Fibroblast of lung (primary cell): ENCODE data around the gene PPP1R7. TPM values are rescaled to one million over a fixed set of nuclear protein-coding genes. Genes with fewer than 3 reads are reported as not detected.

ENCODE experiments used
- DNase-seq, 2 donors: peaks; one replicate each; pipeline versions ENCODE4 v3.0.0 to v3.0.0-alpha.2; 2010; ENCODE audit warnings: low read depth in 2 of 2
- H2AFZ ChIP-seq: 2 replicates; pipeline ENCODE4 v1.5.1; 2012; ENCODE audit warnings: low read length, control low read depth, inconsistent platforms
- H3K27ac ChIP-seq: 2 replicates; pipeline ENCODE4 v1.5.1; 2011; ENCODE audit warnings: low read length, control low read depth; ENCODE audit not compliant: insufficient read depth
- H3K27me3 ChIP-seq: 2 replicates; pipeline ENCODE4 v1.5.1; 2011; ENCODE audit warnings: mild to moderate bottlenecking, low read length; ENCODE audit not compliant: control insufficient read depth, insufficient read depth
- H3K36me3 ChIP-seq: 2 replicates; pipeline ENCODE4 v1.5.1; 2011; ENCODE audit warnings: low read length; ENCODE audit not compliant: control insufficient read depth, insufficient read depth
- H3K4me1 ChIP-seq: 2 replicates; pipeline ENCODE4 v1.5.1; 2011; ENCODE audit warnings: low read length; ENCODE audit not compliant: control insufficient read depth, insufficient read depth; ENCODE audit errors: extremely low read depth
- H3K4me2 ChIP-seq: 2 replicates; pipeline ENCODE4 v1.5.1; 2011; ENCODE audit warnings: low read length, control low read depth; ENCODE audit not compliant: insufficient read depth; ENCODE audit errors: extremely low read depth
- H3K4me3 ChIP-seq, 4 experiments: fragments of 200-600 bp in 1 of 4; sonication (generic) in 1 of 4; replicated peaks in 1 of 4; 2 replicates each; pipeline ENCODE4 v1.5.1; 2011 to 2016; ENCODE audit warnings: low read length in 4 of 4, low read depth in 3 of 4, mild to moderate bottlenecking in 3 of 4, control low read depth in 2 of 4, inconsistent platforms in 1 of 4, mixed read lengths in 1 of 4; ENCODE audit not compliant: insufficient read depth in 1 of 4; ENCODE audit errors: control extremely low read depth in 1 of 4
- H3K79me2 ChIP-seq: 2 replicates; pipeline ENCODE4 v1.5.1; 2012; ENCODE audit warnings: mild to moderate bottlenecking, low read length, inconsistent platforms; ENCODE audit not compliant: control insufficient read depth, insufficient read depth
- H3K9ac ChIP-seq: 2 replicates; pipeline ENCODE4 v1.5.1; 2011; ENCODE audit warnings: mild to moderate bottlenecking, low read length, control low read depth; ENCODE audit not compliant: insufficient read depth
- H3K9me3 ChIP-seq: 2 replicates; pipeline ENCODE4 v1.5.1; 2012; ENCODE audit warnings: low read depth, low read length; ENCODE audit not compliant: control insufficient read depth, insufficient read depth
- H4K20me1 ChIP-seq: 2 replicates; pipeline ENCODE4 v1.5.1; 2011; ENCODE audit warnings: low read length; ENCODE audit not compliant: control insufficient read depth, insufficient read depth; ENCODE audit errors: extremely low read depth
- CTCF ChIP-seq, 2 donors: IDR thresholded peaks in 1 of 2; conservative IDR thresholded peaks in 1 of 2; 1 replicate in 1 of 2; 2 replicates in 1 of 2; pipeline ENCODE4 v1.5.1; 2011 to 2012; ENCODE audit warnings: low read length in 2 of 2, control low read depth in 1 of 2, inconsistent platforms in 1 of 2, low read depth in 1 of 2, mild to moderate bottlenecking in 1 of 2
- EZH2 ChIP-seq: IDR thresholded peaks from 2 replicates; pipeline ENCODE4 v1.5.1; 2012; ENCODE audit warnings: low read length, control low read depth, mild to moderate bottlenecking; ENCODE audit errors: missing control alignments
- polyA plus RNA-seq, 2 donors: library from polyadenylated mRNA; depleted of rRNA in 1 of 2; stranded (reverse) in 1 of 2; unstranded in 1 of 2; fragments of >200 nt; gene quantifications; 2 replicates each; pipeline ENCODE4 v1.2.1, GENCODE V29; 2011 to 2012; ENCODE audit warnings: missing spikeins in 1 of 2
- total RNA-seq: library from RNA; depleted of rRNA; stranded (reverse); fragments of >200 nt; gene quantifications from 2 replicates; pipeline ENCODE4 v1.2.1, GENCODE V29; 2014

Gene PPP1R7
- total and polyA plus RNA-seq, 2 donors (not counting 1 experiment from before 2014, with no cell fraction given), result 70.7 to 141 TPM

DNA sequence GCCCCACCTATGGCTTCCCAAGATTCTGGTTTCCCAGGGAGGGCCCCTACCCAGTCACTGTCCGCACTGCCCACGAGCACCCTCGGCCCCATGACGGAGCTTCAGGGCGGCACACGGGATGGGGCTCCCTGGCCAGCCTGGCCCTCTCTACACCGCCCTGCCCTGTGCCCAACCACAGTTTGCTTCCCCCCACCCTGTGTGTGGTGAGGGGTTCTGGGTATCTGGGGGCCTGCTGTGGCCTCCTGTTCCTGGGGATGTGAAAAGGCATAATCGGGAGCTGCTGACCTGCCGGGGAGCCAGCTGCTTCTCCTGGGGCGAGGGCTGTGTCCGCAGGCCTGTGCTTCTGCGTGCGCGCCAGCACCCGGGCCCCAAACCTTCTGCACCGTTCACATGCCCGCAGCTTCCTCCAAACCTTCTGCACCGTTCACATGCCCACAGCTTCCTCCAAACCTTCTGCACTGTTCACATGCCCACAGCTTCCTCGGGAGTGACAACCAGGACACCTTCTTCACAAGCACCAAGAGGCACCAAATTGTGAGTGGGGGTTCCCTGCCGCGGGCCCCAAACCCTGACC is 50.6 kb downstream of the PPP1R7 start:
- H3K4me3 ChIP-seq, result no peak overlapping the region
- H3K79me2 ChIP-seq, result no peaks in the 10 kb centered on the region
- H3K4me1 ChIP-seq, result no peaks in the 10 kb centered on the region
- H3K4me2 ChIP-seq, result no peak overlapping the region
- H3K27ac ChIP-seq, result no peak overlapping the region
- no peaks in the 10 kb centered on the region for H3K27me3 ChIP-seq
- DNase-seq, result no peak
- no peaks in the 10 kb centered on the region for H3K36me3 ChIP-seq
- H2AFZ ChIP-seq, result no peak overlapping the region
- no peak overlapping the region for H3K9ac ChIP-seq
- no peaks in the 10 kb centered on the region for H4K20me1 ChIP-seq
- no peak for TF ChIP-seq EZH2
- TF ChIP-seq CTCF (conservative IDR thresholded peaks at IDR 0.05 in 1 of 2, IDR thresholded peaks at IDR 0.05 in 1 of 2; ENCODE audit: low read depth in 1 of 2, low read length in 2 of 2), result no peak
- no peaks in the 10 kb centered on the region for H3K9me3 ChIP-seq

DNA sequence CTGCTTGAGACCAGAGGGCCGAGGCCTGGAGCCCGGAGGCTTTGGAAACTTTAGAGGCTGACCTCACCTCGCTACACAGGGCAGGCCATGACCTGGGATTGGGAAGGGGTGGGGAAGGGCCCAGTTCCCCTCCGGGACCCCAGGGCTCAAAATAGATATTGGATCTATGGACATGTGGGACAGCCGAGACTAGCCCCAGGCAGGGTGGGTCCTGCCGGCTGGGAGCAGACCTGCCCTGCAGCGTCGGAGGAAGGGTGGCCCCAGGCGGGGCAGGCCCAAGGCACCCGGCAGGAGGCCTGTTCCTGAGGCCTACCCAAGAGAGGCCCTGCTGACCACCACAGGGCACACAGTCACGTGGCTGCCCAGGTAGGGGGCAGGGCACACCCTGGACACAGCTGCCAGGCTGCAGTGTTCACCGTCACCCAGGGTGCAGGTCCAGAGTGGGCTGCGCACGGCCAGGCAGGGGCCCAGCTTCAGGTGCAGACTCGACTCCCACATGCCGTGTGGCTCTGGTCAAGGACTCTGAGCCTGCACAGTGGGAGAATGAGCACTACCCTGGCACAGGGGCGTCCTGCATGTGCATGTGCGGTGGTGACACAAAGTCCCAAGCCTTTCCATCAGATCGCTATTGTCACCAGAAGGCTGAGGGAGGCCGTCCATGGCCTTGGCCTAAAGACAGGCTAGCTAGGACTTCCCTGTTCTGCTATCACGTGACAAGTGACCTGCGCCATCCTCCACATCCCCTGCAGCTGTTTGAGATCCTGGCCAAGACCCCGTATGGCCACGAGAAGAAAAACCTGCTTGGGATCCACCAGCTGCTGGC is 51.4 kb downstream of the PPP1R7 start:
- Histone ChIP-seq H3K27me3 (no peaks in the 10 kb centered on the region), H3K36me3 (no peaks in the 10 kb centered on the region), H3K4me2 (no peak overlapping the region), H3K27ac (no peak overlapping the region), H3K79me2 (no peaks in the 10 kb centered on the region), H3K9me3 (no peaks in the 10 kb centered on the region), H3K4me3 (no peak overlapping the region), H3K4me1 (no peaks in the 10 kb centered on the region), H2AFZ (no peak overlapping the region), H4K20me1 (no peaks in the 10 kb centered on the region), H3K9ac (no peak overlapping the region)
- TF ChIP-seq CTCF (conservative IDR thresholded peaks at IDR 0.05 in 1 of 2, IDR thresholded peaks at IDR 0.05 in 1 of 2; ENCODE audit: low read depth in 1 of 2, low read length in 2 of 2), result no peak
- no peak for TF ChIP-seq EZH2
- DNase-seq, result no peak

GRCh38 chr2:241202268-241202585 is 52.0 kb downstream of the PPP1R7 start:
- H3K79me2 ChIP-seq, result no peaks in the 10 kb centered on the region
- no peaks in the 10 kb centered on the region for H3K36me3 ChIP-seq
- no peaks in the 10 kb centered on the region for H3K9me3 ChIP-seq
- H3K27ac ChIP-seq, result no peak overlapping the region
- H3K27me3 ChIP-seq, result no peaks in the 10 kb centered on the region
- no peak overlapping the region for H3K4me3 ChIP-seq
- H2AFZ ChIP-seq, result no peak overlapping the region
- no peak overlapping the region for H3K9ac ChIP-seq
- TF ChIP-seq CTCF (conservative IDR thresholded peaks at IDR 0.05 in 1 of 2, IDR thresholded peaks at IDR 0.05 in 1 of 2; ENCODE audit: low read depth in 1 of 2, low read length in 2 of 2) (no peak), EZH2 (no peak)
- DNase-seq, result no peak
- no peaks in the 10 kb centered on the region for H3K4me1 ChIP-seq
- H4K20me1 ChIP-seq, result no peaks in the 10 kb centered on the region
- H3K4me2 ChIP-seq, result no peak overlapping the region
